Activated T-helper 1 cell treated with anti-CD3 and anti-CD28 coated beads, Interleukin-2, amount 50 U/mL, for 16 hours (primary cell): ENCODE results near the gene GADL1.

Source experiments
- DNase-seq, 2 donors: peaks; one replicate each; pipeline ENCODE4 v3.0.0-alpha.2; 2020; ENCODE audit warnings: low read depth in 1 of 2, low spot score in 1 of 2

Gene GADL1

DNA sequence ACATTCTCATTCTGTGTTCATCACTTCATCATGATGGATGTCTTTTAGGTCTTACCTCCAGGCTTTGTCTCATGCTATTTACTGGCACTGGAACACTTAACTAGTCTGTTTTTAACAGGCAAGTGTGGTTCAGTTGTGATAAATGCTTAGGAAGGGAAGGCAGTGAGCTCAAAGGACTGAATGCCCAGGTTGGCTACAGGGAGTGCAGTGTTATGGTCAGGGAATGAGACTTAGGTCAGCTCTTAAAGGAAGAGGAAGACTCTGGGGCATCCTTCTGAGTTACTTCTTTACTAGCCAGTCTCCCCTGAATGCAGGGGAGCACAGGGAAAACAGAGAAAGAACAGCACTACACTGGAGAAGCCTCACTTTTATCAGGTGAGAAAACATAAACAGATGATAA, 215.4 kb downstream of the GADL1 start:
- no peak for DNase-seq

- DNase-seq, result no peak
Measured at GRCh38 chr3:30677347-30677685, 217.1 kb downstream of the GADL1 start.

- DNase-seq, result no peak
Measured at GRCh38 chr3:30676424-30677346, 217.8 kb downstream of the GADL1 start.
